Endothelial cell of umbilical vein (primary cell): Measurements from ENCODE around the gene C1QTNF9B. TPM values are rescaled to one million over a fixed set of nuclear protein-coding genes. Genes with fewer than 3 reads are reported as not detected.

Source experiments
- BruUV-seq: library from RNA; stranded (reverse); fragments of 400-500 nt; replicated peaks from 2 replicates; lab custom pipeline; 2021; lab: Mats Ljungman, UMichigan
- CTCF ChIA-PET: fragments of 300-600, 350-600 bp; sonication (Branson Sonifier 250); formaldehyde crosslinking; loops from one replicate; lab custom pipeline; 2021; ENCODE audit warnings: antibody characterized with exemption, inconsistent platforms; lab: Charles Lee
- POLR2A ChIA-PET: fragments of 300-600, 350-600 bp; sonication (Branson Sonifier 250); formaldehyde crosslinking; loops from one replicate; lab custom pipeline; 2021; ENCODE audit warnings: antibody characterized with exemption, inconsistent platforms; lab: Charles Lee
- DNase-seq: peaks from one replicate; pipeline ENCODE4 v3.0.0-alpha.2; 2011; ENCODE audit warnings: low read depth, low spot score
- FAIRE-seq: peaks from 2 replicates; lab custom pipeline; 2011; peaks lifted over from hg19 to GRCh38; lab: Jason Lieb, UNC
- H2AFZ ChIP-seq: 2 replicates; pipeline ENCODE4 v1.6.0; 2012; ENCODE audit warnings: low read depth, low read length, control low read depth, inconsistent platforms
- H3K27ac ChIP-seq: 2 replicates; pipeline ENCODE4 v1.5.1; 2011; ENCODE audit warnings: low read depth, mild to moderate bottlenecking, control low read depth, low read length, moderate library complexity; ENCODE audit not compliant: insufficient read depth
- H3K27me3 ChIP-seq, 2 experiments: 2 replicates each; pipeline versions ENCODE4 v1.6.0 to v1.6.1; 2011; ENCODE audit warnings: low read length in 2 of 2, mixed read lengths in 1 of 2; ENCODE audit not compliant: control insufficient read depth in 2 of 2, insufficient read depth in 2 of 2
- H3K36me3 ChIP-seq, 2 experiments: 2 replicates in 1 of 2; 3 replicates in 1 of 2; pipeline ENCODE4 v1.5.1; 2011; ENCODE audit warnings: low read length in 2 of 2, mild to moderate bottlenecking in 1 of 2, moderate library complexity in 1 of 2; ENCODE audit not compliant: control insufficient read depth in 2 of 2, insufficient read depth in 2 of 2; ENCODE audit errors: extremely low read depth in 1 of 2
- H3K4me1 ChIP-seq: 3 replicates; pipeline ENCODE4 v1.5.1; 2011; ENCODE audit warnings: mild to moderate bottlenecking, low read length; ENCODE audit not compliant: control insufficient read depth, insufficient read depth; ENCODE audit errors: extremely low read depth
- H3K4me2 ChIP-seq: 2 replicates; pipeline ENCODE4 v1.6.1; 2011; ENCODE audit warnings: low read length, control low read depth, mixed read lengths; ENCODE audit not compliant: insufficient read depth
- H3K4me3 ChIP-seq, 3 experiments: fragments of 200-600 bp in 1 of 3; sonication (generic), shearing (Covaris generic) in 1 of 3; replicated peaks in 1 of 3; 2 replicates each; pipeline ENCODE4 v1.5.1; 2011 to 2016; ENCODE audit warnings: control low read depth in 3 of 3, low read length in 3 of 3, mild to moderate bottlenecking in 2 of 3, inconsistent platforms in 1 of 3, low read depth in 1 of 3, moderate library complexity in 1 of 3; ENCODE audit not compliant: insufficient read depth in 1 of 3
- H3K79me2 ChIP-seq: 2 replicates; pipeline ENCODE4 v1.6.0; 2012; ENCODE audit warnings: low read length, inconsistent platforms; ENCODE audit not compliant: control insufficient read depth, insufficient read depth
- H3K9ac ChIP-seq: replicated peaks from 2 replicates; pipeline ENCODE3; 2011; ENCODE audit warnings: low read length, control low read depth; ENCODE audit not compliant: insufficient read depth; ENCODE audit errors: extremely low read depth
- H3K9me1 ChIP-seq: replicated peaks from 3 replicates; pipeline ENCODE4 v1.6.0; 2011; ENCODE audit warnings: mild to moderate bottlenecking, low read length; ENCODE audit not compliant: control insufficient read depth, insufficient read depth; ENCODE audit errors: extremely low read depth
- H3K9me3 ChIP-seq: replicated peaks from 2 replicates; pipeline ENCODE4 v1.5.1; 2012; ENCODE audit warnings: low read length, inconsistent platforms; ENCODE audit not compliant: control insufficient read depth, insufficient read depth
- H4K20me1 ChIP-seq: replicated peaks from 2 replicates; pipeline ENCODE3; 2011; ENCODE audit warnings: mild to moderate bottlenecking, low read length; ENCODE audit not compliant: control insufficient read depth, insufficient read depth; ENCODE audit errors: extremely low read depth
- EZH2 ChIP-seq: IDR thresholded peaks from 2 replicates; pipeline ENCODE4 v1.6.1; 2012; ENCODE audit warnings: borderline replicate concordance, low read depth, mild to moderate bottlenecking, moderate library complexity, low read length, inconsistent platforms; ENCODE audit not compliant: severe bottlenecking
- FOS ChIP-seq: IDR thresholded peaks from 2 replicates; pipeline ENCODE4 v1.6.1; 2011; ENCODE audit warnings: mild to moderate bottlenecking, low read length, moderate library complexity, borderline replicate concordance; ENCODE audit not compliant: insufficient read depth
- GATA2 ChIP-seq: IDR thresholded peaks from 2 replicates; pipeline ENCODE4 v1.7.0; 2011; ENCODE audit warnings: low read depth, mild to moderate bottlenecking, moderate library complexity, mixed read lengths, low read length; ENCODE audit not compliant: insufficient read length, insufficient read depth
- JUN ChIP-seq: IDR thresholded peaks from 2 replicates; pipeline ENCODE4 v1.6.1; 2011; ENCODE audit warnings: borderline replicate concordance, low read depth; ENCODE audit not compliant: insufficient read length, insufficient read depth
- MYC ChIP-seq: IDR thresholded peaks from one replicate; pipeline ENCODE4 v1.6.1; 2011; ENCODE audit warnings: mild to moderate bottlenecking, low read depth, low read length
- POLR2A ChIP-seq: IDR thresholded peaks from 2 replicates; pipeline ENCODE4 v1.6.1; 2012; ENCODE audit warnings: low read depth, mild to moderate bottlenecking, control low read depth, low read length
- POLR2AphosphoS5 ChIP-seq: IDR thresholded peaks from 2 replicates; pipeline ENCODE4 v1.6.1; 2012; ENCODE audit warnings: low read depth, mild to moderate bottlenecking, control low read depth, low read length, moderate library complexity; ENCODE audit not compliant: insufficient read depth
- dilution Hi-C: fragments of 300-500 bp; cut with MboI; formaldehyde crosslinking; loops from one replicate; pipeline ENCODE4 v1.15.0; 2019; ENCODE audit warnings: low sequenced_read_pairs; ENCODE audit not compliant: extremely low pct_ligation_motif_present
- intact Hi-C: fragments of 100-400 bp; cut with micrococcal nuclease; formaldehyde crosslinking; loops from one replicate; pipeline ENCODE4 v1.10.0; 2022
- polyA plus RNA-seq, 4 experiments: library from polyadenylated mRNA; depleted of rRNA in 3 of 4; stranded (reverse) in 3 of 4; unstranded in 1 of 4; fragments of >200 nt; gene quantifications; 2 replicates each; pipeline versions ENCODE4 v1.2.1 to v1.2.3, GENCODE V29; 2011 to 2012; ENCODE audit warnings: missing spikeins in 1 of 4
- total RNA-seq: library from RNA; stranded (reverse); gene quantifications from 2 replicates; pipeline ENCODE4 v1.2.3, GENCODE V29; 2021
- TF ChIP-seq, protein P1 (sequence below): IDR thresholded peaks from 2 replicates; pipeline ENCODE4 v1.6.1; 2011; ENCODE audit not compliant: insufficient read depth, insufficient read length
- TF ChIP-seq, protein P2 (sequence below), 2 donors: IDR thresholded peaks; 1 replicate in 1 of 2; 2 replicates in 1 of 2; pipeline ENCODE4 v1.5.1; 2011; ENCODE audit warnings: low read length in 2 of 2, mild to moderate bottlenecking in 2 of 2, moderate library complexity in 2 of 2, control low read depth in 1 of 2, inconsistent platforms in 1 of 2, low read depth in 1 of 2; ENCODE audit not compliant: insufficient read depth in 1 of 2; ENCODE audit errors: extremely low read depth in 1 of 2

C1QTNF9B gene
- total and polyA plus RNA-seq, 2 donors (not counting 3 experiments of a cell fraction or from before 2014, with no cell fraction given): 0.06 TPM; not detected in 1

DNA sequence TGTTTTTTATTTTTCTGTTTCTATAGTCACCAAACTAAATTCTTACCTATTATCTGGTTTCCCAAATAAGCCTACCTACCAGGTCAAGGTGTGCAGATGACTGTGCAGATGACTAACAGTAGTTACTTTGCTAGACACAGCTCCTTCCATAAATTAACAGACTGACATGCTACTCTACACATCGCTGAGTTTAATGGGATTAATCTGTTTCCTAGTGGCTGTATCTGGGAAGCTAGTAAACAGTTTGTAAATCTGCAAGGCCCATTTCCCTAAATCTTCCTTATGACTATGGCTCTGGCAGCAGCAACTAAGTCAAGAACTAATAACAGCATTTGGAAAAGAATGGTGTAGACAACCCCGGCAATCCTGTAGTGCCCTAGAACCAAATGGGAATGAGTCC lies 36.0 kb downstream of the C1QTNF9B start:
- H3K9ac ChIP-seq: no peak overlapping the region
- H3K4me2 ChIP-seq: no peak overlapping the region
- no peaks in the 10 kb centered on the region for H3K79me2 ChIP-seq
- no peak overlapping the region for H3K27ac ChIP-seq
- H4K20me1 ChIP-seq: no peaks in the 10 kb centered on the region
- no peak for FAIRE-seq
- peaks cover 18% of the 10 kb centered on the region for H3K4me1 ChIP-seq
- CTCF ChIA-PET: interaction anchor here (0.9 kb wide), 1 partner anchor 30 kb away, joined by 3 read pairs; no protein-coding TSS in a partner anchor
- TF ChIP-seq EZH2: no peak
- no peak for TF ChIP-seq POLR2AphosphoS5
- TF ChIP-seq, protein P1, sequence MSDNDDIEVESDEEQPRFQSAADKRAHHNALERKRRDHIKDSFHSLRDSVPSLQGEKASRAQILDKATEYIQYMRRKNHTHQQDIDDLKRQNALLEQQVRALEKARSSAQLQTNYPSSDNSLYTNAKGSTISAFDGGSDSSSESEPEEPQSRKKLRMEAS: no peak
- TF ChIP-seq FOS: no peak
- no peak for TF ChIP-seq MYC
- no peak for TF ChIP-seq GATA2
- H3K9me1 ChIP-seq: no peaks in the 10 kb centered on the region
- no peak overlapping the region for H2AFZ ChIP-seq
- no peaks in the 10 kb centered on the region for H3K36me3 ChIP-seq
- dilution Hi-C loops (no loop called here), intact Hi-C loops (no loop called here)
- POLR2A ChIA-PET: no interaction called here
- no TSS peak for BruUV-seq
- H3K27me3 ChIP-seq: no peaks in the 10 kb centered on the region
- no peak overlapping the region for H3K4me3 ChIP-seq
- H3K9me3 ChIP-seq: no peaks in the 10 kb centered on the region
- DNase-seq: no peak

DNA sequence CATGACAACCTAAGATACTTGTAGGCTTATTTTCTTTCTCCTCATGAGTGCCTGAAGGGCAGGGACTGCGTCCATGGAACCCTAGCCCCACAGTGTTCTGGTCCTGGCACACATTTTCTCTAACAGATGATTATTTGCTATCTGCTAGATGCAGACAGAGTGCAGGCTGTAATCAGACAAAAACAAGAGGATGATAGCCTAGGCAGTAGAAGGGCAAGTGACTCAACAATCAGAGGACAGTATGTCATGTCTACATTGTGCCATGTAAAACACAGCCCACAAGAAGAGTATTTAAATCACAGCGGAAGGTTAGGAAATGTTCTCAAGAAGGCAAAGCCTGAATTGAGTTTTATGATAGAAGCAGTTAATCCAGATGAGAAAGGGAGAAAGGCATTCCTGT lies 37.4 kb downstream of the C1QTNF9B start:
- FAIRE-seq: no peak
- H3K27ac ChIP-seq: no peak overlapping the region

More for the DNA sequence above, 37.4 kb downstream of the C1QTNF9B start:
- H3K4me2 ChIP-seq: no peak overlapping the region
- no peaks in the 10 kb centered on the region for H3K36me3 ChIP-seq
- H4K20me1 ChIP-seq: no peaks in the 10 kb centered on the region
- DNase-seq: no peak
- ChIA-PET CTCF (interaction anchor here (2.5 kb wide), 1 partner anchor 10 kb away, joined by 10 read pairs; no protein-coding TSS in a partner anchor), POLR2A (no interaction called here)
- no peaks in the 10 kb centered on the region for H3K27me3 ChIP-seq
- peaks cover 16% of the 10 kb centered on the region for H3K4me1 ChIP-seq
- H3K9ac ChIP-seq: no peak overlapping the region
- no peak overlapping the region for H2AFZ ChIP-seq
- dilution Hi-C loops (no loop called here), intact Hi-C loops (no loop called here)
- no peaks in the 10 kb centered on the region for H3K79me2 ChIP-seq
- H3K9me1 ChIP-seq: no peaks in the 10 kb centered on the region
- H3K4me3 ChIP-seq: no peak overlapping the region
- H3K9me3 ChIP-seq: no peaks in the 10 kb centered on the region
- TF ChIP-seq GATA2: no peak
- TF ChIP-seq, protein P2, sequence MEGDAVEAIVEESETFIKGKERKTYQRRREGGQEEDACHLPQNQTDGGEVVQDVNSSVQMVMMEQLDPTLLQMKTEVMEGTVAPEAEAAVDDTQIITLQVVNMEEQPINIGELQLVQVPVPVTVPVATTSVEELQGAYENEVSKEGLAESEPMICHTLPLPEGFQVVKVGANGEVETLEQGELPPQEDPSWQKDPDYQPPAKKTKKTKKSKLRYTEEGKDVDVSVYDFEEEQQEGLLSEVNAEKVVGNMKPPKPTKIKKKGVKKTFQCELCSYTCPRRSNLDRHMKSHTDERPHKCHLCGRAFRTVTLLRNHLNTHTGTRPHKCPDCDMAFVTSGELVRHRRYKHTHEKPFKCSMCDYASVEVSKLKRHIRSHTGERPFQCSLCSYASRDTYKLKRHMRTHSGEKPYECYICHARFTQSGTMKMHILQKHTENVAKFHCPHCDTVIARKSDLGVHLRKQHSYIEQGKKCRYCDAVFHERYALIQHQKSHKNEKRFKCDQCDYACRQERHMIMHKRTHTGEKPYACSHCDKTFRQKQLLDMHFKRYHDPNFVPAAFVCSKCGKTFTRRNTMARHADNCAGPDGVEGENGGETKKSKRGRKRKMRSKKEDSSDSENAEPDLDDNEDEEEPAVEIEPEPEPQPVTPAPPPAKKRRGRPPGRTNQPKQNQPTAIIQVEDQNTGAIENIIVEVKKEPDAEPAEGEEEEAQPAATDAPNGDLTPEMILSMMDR (IDR thresholded peaks at IDR 0.05; ENCODE audit: extremely low read depth in 1 of 2, insufficient read depth in 1 of 2, low read depth in 1 of 2, low read length in 2 of 2): no peak
- TF ChIP-seq POLR2A: no peak
- TF ChIP-seq, protein P1: no peak
- TF ChIP-seq EZH2: no peak
- no peak for TF ChIP-seq FOS
- TF ChIP-seq JUN: no peak
- TF ChIP-seq MYC: no peak
- TF ChIP-seq POLR2AphosphoS5: no peak
- no TSS peak for BruUV-seq
